ENCODE measurements around the gene SLC27A2. TPM values are rescaled to one million over a fixed set of nuclear protein-coding genes. Genes with fewer than 3 reads are reported as not detected.

SLC27A2 gene
- total and polyA plus RNA-seq, 2 donors from 2014 or later: 26.5 to 31.2 TPM

GRCh38 chr15:50249704-50250103 is 67.7 kb downstream of the SLC27A2 start:
- intact Hi-C loops (cut with DNase I): no loop called here
- Histone ChIP-seq H3K4me3 (ENCODE audit: low read length in 3 of 3) (no peak overlapping the region), H3K9ac (ENCODE audit: low read length in 3 of 3) (no peak overlapping the region), H3K36me3 (ENCODE audit: control insufficient read depth in 2 of 3, insufficient read depth in 3 of 3, low read length in 3 of 3) (no peaks in the 10 kb centered on the region), H3K27ac (ENCODE audit: low read depth in 2 of 2, low read length in 2 of 2) (no peak overlapping the region), H3K9me3 (ENCODE audit: control insufficient read depth in 2 of 3, insufficient read depth in 1 of 3, low read length in 3 of 3) (no peaks in the 10 kb centered on the region), H3K27me3 (ENCODE audit: control insufficient read depth, insufficient read depth, low read length) (no peaks in the 10 kb centered on the region), H3K4me1 (ENCODE audit: control insufficient read depth in 2 of 3, insufficient read depth in 2 of 3, low read depth in 1 of 3, low read length in 3 of 3) (peaks cover 0 to 3% (median 0%) of the 10 kb centered on the region in 3 donors)
- DNase-seq (no peak), FAIRE-seq (no peak)
- TF ChIP-seq CTCF (IDR thresholded peaks at IDR 0.05; ENCODE audit: borderline replicate concordance, extremely low read depth, insufficient read depth): no peak

GRCh38 chr15:50250760-50251394 is 68.9 kb downstream of the SLC27A2 start:
- no peak overlapping the region for H3K27ac ChIP-seq (ENCODE audit: low read depth in 2 of 2, low read length in 2 of 2)
- intact Hi-C loops (cut with DNase I): no loop called here
- H3K36me3 ChIP-seq (ENCODE audit: control insufficient read depth in 2 of 3, insufficient read depth in 3 of 3, low read length in 3 of 3): no peaks in the 10 kb centered on the region
- FAIRE-seq: no peak
- no peaks in the 10 kb centered on the region for H3K9me3 ChIP-seq (ENCODE audit: control insufficient read depth in 2 of 3, insufficient read depth in 1 of 3, low read length in 3 of 3)
- DNase-seq: no peak
- peaks cover 0 to 3% (median 0%) of the 10 kb centered on the region in 3 donors for H3K4me1 ChIP-seq (ENCODE audit: control insufficient read depth in 2 of 3, insufficient read depth in 2 of 3, low read depth in 1 of 3, low read length in 3 of 3)
- H3K9ac ChIP-seq (ENCODE audit: low read length in 3 of 3): no peak overlapping the region
- no peak for TF ChIP-seq CTCF (IDR thresholded peaks at IDR 0.05; ENCODE audit: borderline replicate concordance, extremely low read depth, insufficient read depth)
- no peak overlapping the region for H3K4me3 ChIP-seq (ENCODE audit: low read length in 3 of 3)
- H3K27me3 ChIP-seq (ENCODE audit: control insufficient read depth, insufficient read depth, low read length): no peaks in the 10 kb centered on the region

- H3K4me1 ChIP-seq (ENCODE audit: control insufficient read depth in 2 of 3, insufficient read depth in 2 of 3, low read depth in 1 of 3, low read length in 3 of 3): peaks cover 0 to 3% (median 0%) of the 10 kb centered on the region in 3 donors
- H3K9ac ChIP-seq (ENCODE audit: low read length in 3 of 3): no peak overlapping the region
- intact Hi-C loops (cut with DNase I): no loop called here
- no peaks in the 10 kb centered on the region for H3K36me3 ChIP-seq (ENCODE audit: control insufficient read depth in 2 of 3, insufficient read depth in 3 of 3, low read length in 3 of 3)
- no peak for DNase-seq
- no peak for FAIRE-seq
- no peak overlapping the region for H3K27ac ChIP-seq (ENCODE audit: low read depth in 2 of 2, low read length in 2 of 2)
- no peaks in the 10 kb centered on the region for H3K27me3 ChIP-seq (ENCODE audit: control insufficient read depth, insufficient read depth, low read length)
- no peak overlapping the region for H3K4me3 ChIP-seq (ENCODE audit: low read length in 3 of 3)
- TF ChIP-seq CTCF (IDR thresholded peaks at IDR 0.05; ENCODE audit: borderline replicate concordance, extremely low read depth, insufficient read depth): no peak
- H3K9me3 ChIP-seq (ENCODE audit: control insufficient read depth in 2 of 3, insufficient read depth in 1 of 3, low read length in 3 of 3): no peaks in the 10 kb centered on the region
Observed at GRCh38 chr15:50251638-50252182, 69.7 kb downstream of the SLC27A2 start.
